NCI-H526 (cell line): Measurements from ENCODE around the gene XKR3.
"Not testable (repeated sequence)": the region's sequence is repeated elsewhere in the genome, so short reads cannot be mapped to it uniquely, and the experiment has no call there.

Experiments
- DNase-seq, 2 experiments: peaks; one replicate each; lab custom pipeline; 2025; lab: John Stamatoyannopoulos, UW

The XKR3 gene

DNA sequence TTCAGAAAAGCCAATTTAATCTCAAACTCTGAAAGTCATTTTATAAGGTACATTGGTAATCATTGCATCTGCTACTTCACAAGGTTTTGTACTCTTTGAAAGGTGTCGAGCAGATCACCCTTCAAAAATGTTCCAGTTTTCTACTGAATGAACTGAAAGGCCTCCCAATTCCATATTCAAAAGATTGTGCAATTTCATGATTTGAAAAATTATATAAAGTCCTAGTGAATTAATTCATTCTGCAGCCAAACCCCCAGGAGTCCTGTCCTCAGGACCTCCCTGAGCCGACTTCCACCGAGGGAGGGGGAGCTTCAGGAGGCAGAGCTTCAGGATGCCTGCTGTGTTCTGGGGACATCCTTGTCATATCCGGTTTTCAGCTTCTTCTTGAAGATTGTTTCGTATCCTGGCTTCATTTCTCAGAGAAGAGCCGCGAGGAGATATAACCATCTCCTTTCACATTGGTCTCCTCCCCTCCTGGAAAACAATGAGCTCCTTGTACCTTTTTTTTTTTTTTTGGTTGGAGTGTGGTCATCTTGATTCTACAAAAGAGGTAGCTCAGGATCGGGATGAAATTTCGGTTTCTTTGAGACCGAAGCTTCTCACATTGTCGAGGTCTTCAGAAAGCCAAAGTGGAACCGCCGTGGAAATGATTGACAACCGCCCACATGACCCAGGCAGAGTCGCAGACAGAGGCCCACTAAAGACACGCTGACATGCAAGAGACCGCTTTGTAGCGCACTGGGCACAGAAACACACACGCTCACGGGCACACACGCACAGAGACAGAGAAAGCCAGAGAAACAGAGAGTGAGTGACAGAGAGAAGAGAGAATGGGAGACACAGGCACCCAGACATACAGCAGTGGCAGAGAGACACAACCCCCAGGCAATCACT, 77.7 kb downstream of the XKR3 start:
- not testable (repeated sequence) for DNase-seq

GRCh38 chr22:16734271-16734670, 90.9 kb downstream of the XKR3 start:
- DNase-seq: not testable (repeated sequence)
